Dedifferentiated amniotic fluid mesenchymal stem cell (primary cell): ENCODE measurements around the gene PCDH9.
A peak's percentile ranks its signal among the peaks of the same experiment; 100 is the strongest.

Source experiments
- DNase-seq: peaks from one replicate; pipeline ENCODE4 v3.0.0-alpha.2; 2016; ENCODE audit errors: extremely low spot score

Gene PCDH9

GRCh38 chr13:67036699-67037457 lies 193.3 kb downstream of the PCDH9 start:
- DNase-seq = no peak

- DNase-seq = no peak
Measured at GRCh38 chr13:67033170-67033569, 197.0 kb downstream of the PCDH9 start.

- peak; percentile 51 for DNase-seq
Measured at GRCh38 chr13:67023130-67023876, 206.8 kb downstream of the PCDH9 start.

- DNase-seq = no peak
Measured at GRCh38 chr13:67018775-67019174, 211.4 kb downstream of the PCDH9 start.

- no peak for DNase-seq
Measured at GRCh38 chr13:67017276-67017675, 212.9 kb downstream of the PCDH9 start.

GRCh38 chr13:67015976-67016600 lies 214.0 kb downstream of the PCDH9 start:
- no peak for DNase-seq

- no peak for DNase-seq
Measured at GRCh38 chr13:67014399-67014798, 215.7 kb downstream of the PCDH9 start.

GRCh38 chr13:67013709-67014108 lies 216.4 kb downstream of the PCDH9 start:
- no peak for DNase-seq

GRCh38 chr13:67008075-67008668 lies 222.0 kb downstream of the PCDH9 start:
- DNase-seq = no peak

GRCh38 chr13:67004511-67004910 lies 225.6 kb downstream of the PCDH9 start:
- no peak for DNase-seq

GRCh38 chr13:67003743-67004142 lies 226.4 kb downstream of the PCDH9 start:
- DNase-seq = no peak

- no peak for DNase-seq
Measured at GRCh38 chr13:67001363-67001762, 228.8 kb downstream of the PCDH9 start.

GRCh38 chr13:66996503-66996902 lies 233.6 kb downstream of the PCDH9 start:
- no peak for DNase-seq

- no peak for DNase-seq
Measured at GRCh38 chr13:66995203-66995611, 234.9 kb downstream of the PCDH9 start.

GRCh38 chr13:66994517-66995202 lies 235.5 kb downstream of the PCDH9 start:
- no peak for DNase-seq

- DNase-seq = peak; percentile 82
Measured at GRCh38 chr13:66994097-66994496, 236.0 kb downstream of the PCDH9 start.

- no peak for DNase-seq
Measured at GRCh38 chr13:66992719-66993118, 237.4 kb downstream of the PCDH9 start.

- peak; percentile 59 for DNase-seq
Measured at GRCh38 chr13:66992183-66992582, 238.0 kb downstream of the PCDH9 start.

- DNase-seq = no peak
Measured at GRCh38 chr13:66984241-66984640, 245.9 kb downstream of the PCDH9 start.

- DNase-seq = no peak
Measured at GRCh38 chr13:66981912-66982311, 248.2 kb downstream of the PCDH9 start.

- DNase-seq = no peak
Measured at GRCh38 chr13:66977161-66977560, 253.0 kb downstream of the PCDH9 start.

- DNase-seq = no peak
Measured at GRCh38 chr13:66974889-66975288, 255.2 kb downstream of the PCDH9 start.
